SK-N-SH (cell line): ENCODE measurements around the gene DNAJB6. TPM values are rescaled to one million over a fixed set of nuclear protein-coding genes. Genes with fewer than 3 reads are reported as not detected.

Source experiments
- CTCF ChIA-PET: fragments of 300-600, 350-600 bp; formaldehyde crosslinking; extraction: SDS; loops from one replicate; lab custom pipeline; 2021; lab: Yijun Ruan, JAX
- POLR2A ChIA-PET: fragments of 350-600 bp; sonication (Branson Sonifier 250); formaldehyde crosslinking; extraction: SDS; loops from one replicate; lab custom pipeline; 2020; ENCODE audit warnings: antibody characterized with exemption, inconsistent platforms; lab: Yijun Ruan, JAX
- DNase-seq: peaks from one replicate; pipeline ENCODE4 v3.0.0; 2012
- H2AFZ ChIP-seq: fragments of 200-600 bp; sonication (generic); 2 replicates; pipeline ENCODE4 v1.8.1; 2016; ENCODE audit warnings: antibody characterized with exemption, mild to moderate bottlenecking, low read depth
- H3F3A ChIP-seq: fragments of 200-600 bp; sonication (generic); replicated peaks from 2 replicates; pipeline ENCODE3; 2016; ENCODE audit warnings: antibody characterized with exemption, mild to moderate bottlenecking; ENCODE audit not compliant: insufficient read depth
- H3K27ac ChIP-seq, 2 experiments: fragments of 200-500 bp in 1 of 2; fragments of 200-600 bp in 1 of 2; sonication (Bioruptor generic) in 1 of 2; sonication (generic), shearing (Covaris generic) in 1 of 2; 2 replicates each; pipeline versions ENCODE4 v1.5.1 to v1.6.1; 2014 to 2016; ENCODE audit warnings: low read depth in 2 of 2, inconsistent platforms in 1 of 2, low read length in 1 of 2, mild to moderate bottlenecking in 1 of 2, mixed read lengths in 1 of 2
- H3K27me3 ChIP-seq: fragments of 200-600 bp; sonication (generic), shearing (Covaris generic); 2 replicates; pipeline ENCODE4 v1.6.1; 2016; ENCODE audit warnings: mixed run types; ENCODE audit not compliant: insufficient read depth
- H3K36me3 ChIP-seq, 2 experiments: fragments of 200-500 bp in 1 of 2; fragments of 200-600 bp in 1 of 2; sonication (Bioruptor generic) in 1 of 2; sonication (generic) in 1 of 2; replicated peaks in 1 of 2; 2 replicates each; pipeline versions ENCODE3 to v1.5.1; 2014 to 2016; ENCODE audit warnings: low read length in 1 of 2, mild to moderate bottlenecking in 1 of 2; ENCODE audit not compliant: insufficient read depth in 2 of 2, control insufficient read depth in 1 of 2
- H3K4me1 ChIP-seq, 2 experiments: fragments of 200-500 bp in 1 of 2; fragments of 200-600 bp in 1 of 2; sonication (Bioruptor generic) in 1 of 2; sonication (generic), shearing (Covaris generic) in 1 of 2; 2 replicates each; pipeline versions ENCODE4 v1.5.1 to v1.6.1; 2014 to 2016; ENCODE audit warnings: low read depth in 1 of 2, low read length in 1 of 2, mixed run types in 1 of 2; ENCODE audit not compliant: insufficient read depth in 2 of 2, control insufficient read depth in 1 of 2
- H3K4me2 ChIP-seq: fragments of 200-600 bp; sonication (generic), shearing (Covaris generic); 2 replicates; pipeline ENCODE4 v1.6.1; 2017; ENCODE audit warnings: mixed run types
- H3K4me3 ChIP-seq, 2 experiments: fragments of 200-500 bp in 1 of 2; fragments of 200-600 bp in 1 of 2; sonication (Bioruptor generic) in 1 of 2; sonication (generic), shearing (Covaris generic) in 1 of 2; 2 replicates each; pipeline versions ENCODE4 v1.5.1 to v1.8.1; 2014 to 2016; ENCODE audit warnings: low read depth in 2 of 2, inconsistent platforms in 1 of 2, low read length in 1 of 2, mild to moderate bottlenecking in 1 of 2, mixed read lengths in 1 of 2, moderate library complexity in 1 of 2
- H3K79me2 ChIP-seq: fragments of 200-600 bp; sonication (generic); 2 replicates; pipeline ENCODE4 v1.8.1; 2017; ENCODE audit warnings: mild to moderate bottlenecking; ENCODE audit not compliant: insufficient read depth
- H3K9ac ChIP-seq: fragments of 200-600 bp; sonication (generic); 2 replicates; pipeline ENCODE4 v1.6.1; 2017; ENCODE audit warnings: mixed run types
- H3K9me2 ChIP-seq: fragments of 200-600 bp; sonication (generic); 2 replicates; pipeline ENCODE4 v1.6.1; 2017; ENCODE audit warnings: mixed run types
- H3K9me3 ChIP-seq: fragments of 200-600 bp; sonication (generic); 2 replicates; pipeline ENCODE4 v1.6.1; 2017; ENCODE audit warnings: mixed run types, mild to moderate bottlenecking, moderate library complexity
- H4K20me1 ChIP-seq: fragments of 200-600 bp; sonication (generic); 2 replicates; pipeline ENCODE4 v1.6.1; 2017; ENCODE audit warnings: mild to moderate bottlenecking, mixed run types; ENCODE audit not compliant: insufficient read depth
- EP300 ChIP-seq, 2 experiments: IDR thresholded peaks; 2 replicates each; pipeline versions ENCODE4 v1.4.0 to v1.6.1; 2012; ENCODE audit warnings: borderline replicate concordance in 1 of 2, low read depth in 1 of 2, low read length in 1 of 2
- FOSL2 ChIP-seq: IDR thresholded peaks from 2 replicates; pipeline ENCODE4 v1.4.0; 2012; ENCODE audit warnings: low read depth, mild to moderate bottlenecking, moderate library complexity, borderline replicate concordance
- FOXM1 ChIP-seq: IDR thresholded peaks from 2 replicates; pipeline ENCODE4 v1.4.0; 2012; ENCODE audit warnings: low read depth, mild to moderate bottlenecking
- GATA2 ChIP-seq: sonication (generic); formaldehyde crosslinking; IDR thresholded peaks from 2 replicates; pipeline ENCODE4 v1.5.0; 2020; ENCODE audit warnings: mild to moderate bottlenecking, missing genetic modification reagents
- MAX ChIP-seq: IDR thresholded peaks from 2 replicates; pipeline ENCODE4 v1.4.0; 2012; ENCODE audit warnings: low read depth
- PBX3 ChIP-seq: IDR thresholded peaks from 2 replicates; pipeline ENCODE4; 2012
- RAD21 ChIP-seq: IDR thresholded peaks from 2 replicates; pipeline ENCODE4 v1.6.1; 2012; ENCODE audit warnings: mild to moderate bottlenecking, low read length
- REST ChIP-seq: IDR thresholded peaks from 2 replicates; pipeline ENCODE4 v1.6.1; 2012; ENCODE audit warnings: mild to moderate bottlenecking, low read depth, low read length, moderate library complexity
- RXRA ChIP-seq: IDR thresholded peaks from 2 replicates; pipeline ENCODE4 v1.4.0; 2012; ENCODE audit warnings: low read depth, mild to moderate bottlenecking, borderline replicate concordance
- TAF1 ChIP-seq: IDR thresholded peaks from 2 replicates; pipeline ENCODE4 v1.6.1; 2012; ENCODE audit warnings: low read depth, mild to moderate bottlenecking, low read length, moderate library complexity, borderline replicate concordance
- TCF12 ChIP-seq: IDR thresholded peaks from 2 replicates; pipeline ENCODE4 v1.4.0; 2012
- TEAD4 ChIP-seq: IDR thresholded peaks from 2 replicates; pipeline ENCODE4 v1.4.0; 2012; ENCODE audit warnings: mild to moderate bottlenecking, borderline replicate concordance; ENCODE audit not compliant: insufficient read depth
- USF1 ChIP-seq: IDR thresholded peaks from 2 replicates; pipeline ENCODE4 v1.4.0; 2012; ENCODE audit warnings: low read depth, borderline replicate concordance
- ZBTB33 ChIP-seq: IDR thresholded peaks from 2 replicates; pipeline ENCODE4 v1.4.0; 2012; ENCODE audit warnings: low read depth, borderline replicate concordance
- WGBS: methylation state at CpG from one replicate; pipeline ENCODE4 v1.1.6; 2017; ENCODE audit warnings: low lambda C conversion rate; 5-methylcytosine and 5-hydroxymethylcytosine counted together
- polyA plus RNA-seq, 3 experiments: library from polyadenylated mRNA; depleted of rRNA; stranded (reverse); fragments of >200 nt; gene quantifications; 2 replicates each; pipeline ENCODE4 v1.2.3, GENCODE V29; 2012

Gene DNAJB6
- polyA plus RNA-seq, 1 of the 3 experiments (the other 2 are of a cell fraction), result 176 TPM

- Histone ChIP-seq H3K4me1 (peaks cover 0 to 9% of the 10 kb centered on the region in 2 experiments; a peak in 1 of 4 replicates), H3K79me2 (peaks cover 3% of the 10 kb centered on the region; the same call in 1 of the 2 replicates), H2AFZ (no peak overlapping the region), H3K36me3 (peaks cover 20 to 74% of the 10 kb centered on the region in 2 experiments), H3F3A (peaks cover 19% of the 10 kb centered on the region), H4K20me1 (peaks cover 27% of the 10 kb centered on the region), H3K27me3 (no peaks in the 10 kb centered on the region), H3K4me3 (no peak overlapping the region), H3K9me3 (no peaks in the 10 kb centered on the region), H3K9ac (no peak overlapping the region), H3K9me2 (no peaks in the 10 kb centered on the region), H3K27ac (peak overlapping the region in 1 of 2 experiments; percentile 44; a peak in 2 of 4 replicates), H3K4me2 (0 out of 2 replicates have a peak overlapping the region, but pooled peaks have one; percentile 8)
- ChIA-PET POLR2A (no interaction called here), CTCF (no interaction called here)
- WGBS, result 74% methylated on average over 9 of the region's 19 CpGs
- TF ChIP-seq FOXM1 (no peak), TCF12 (no peak), TAF1 (no peak), ZBTB33 (no peak), PBX3 (no peak), RAD21 (no peak), FOSL2 (no peak), RXRA (no peak), GATA2 (CRISPR knock-in tag) (no peak), EP300 (IDR thresholded peaks at IDR 0.05; ENCODE audit: borderline replicate concordance in 1 of 2, low read depth in 1 of 2, low read length in 1 of 2) (no peak), REST (no peak), MAX (no peak), TEAD4 (no peak), USF1 (no peak)
- peak; percentile 43 for DNase-seq
Measured at GRCh38 chr7:157411580-157411979, 74.8 kb downstream of the DNAJB6 start.
